HG03108 (cell line): ENCODE measurements around the gene PRSS21.

ENCODE experiments used
- ATAC-seq: cut with Tn5 transposase; IDR thresholded peaks from one replicate; pipeline ENCODE4 v1.9.1; 2021; ENCODE audit warnings: moderate library complexity; ENCODE audit not compliant: unreplicated experiment

PRSS21 gene

GRCh38 chr16:2840914-2841313 lies 23.9 kb downstream of the PRSS21 start:
- no peak for ATAC-seq

- ATAC-seq, result no peak
These were observed 24.7 kb downstream of the PRSS21 start for GRCh38 chr16:2841606-2842339.

GRCh38 chr16:2842340-2843000 lies 25.4 kb downstream of the PRSS21 start:
- no peak for ATAC-seq

DNA sequence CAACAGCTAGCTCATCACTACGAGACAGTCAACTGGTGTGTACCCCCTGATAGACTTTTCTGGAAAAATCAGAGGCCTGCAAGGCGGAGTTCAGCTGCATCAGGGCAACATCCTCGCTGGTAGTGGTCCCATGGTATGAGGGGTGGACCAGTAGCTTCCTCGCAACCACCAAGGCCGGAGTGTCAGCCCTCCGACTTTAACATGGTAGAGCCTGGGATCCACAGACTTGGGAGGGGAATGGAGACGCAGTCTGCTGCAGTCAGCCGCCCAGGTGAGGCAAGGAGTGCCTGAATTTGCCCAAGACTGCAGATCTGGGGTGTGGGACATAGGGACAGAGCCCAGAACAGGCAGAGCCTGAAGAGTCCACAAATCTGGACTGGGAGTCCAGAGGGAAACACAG lies 26.5 kb downstream of the PRSS21 start:
- ATAC-seq, result no peak

GRCh38 chr16:2845116-2845515 lies 28.1 kb downstream of the PRSS21 start:
- no peak for ATAC-seq

DNA sequence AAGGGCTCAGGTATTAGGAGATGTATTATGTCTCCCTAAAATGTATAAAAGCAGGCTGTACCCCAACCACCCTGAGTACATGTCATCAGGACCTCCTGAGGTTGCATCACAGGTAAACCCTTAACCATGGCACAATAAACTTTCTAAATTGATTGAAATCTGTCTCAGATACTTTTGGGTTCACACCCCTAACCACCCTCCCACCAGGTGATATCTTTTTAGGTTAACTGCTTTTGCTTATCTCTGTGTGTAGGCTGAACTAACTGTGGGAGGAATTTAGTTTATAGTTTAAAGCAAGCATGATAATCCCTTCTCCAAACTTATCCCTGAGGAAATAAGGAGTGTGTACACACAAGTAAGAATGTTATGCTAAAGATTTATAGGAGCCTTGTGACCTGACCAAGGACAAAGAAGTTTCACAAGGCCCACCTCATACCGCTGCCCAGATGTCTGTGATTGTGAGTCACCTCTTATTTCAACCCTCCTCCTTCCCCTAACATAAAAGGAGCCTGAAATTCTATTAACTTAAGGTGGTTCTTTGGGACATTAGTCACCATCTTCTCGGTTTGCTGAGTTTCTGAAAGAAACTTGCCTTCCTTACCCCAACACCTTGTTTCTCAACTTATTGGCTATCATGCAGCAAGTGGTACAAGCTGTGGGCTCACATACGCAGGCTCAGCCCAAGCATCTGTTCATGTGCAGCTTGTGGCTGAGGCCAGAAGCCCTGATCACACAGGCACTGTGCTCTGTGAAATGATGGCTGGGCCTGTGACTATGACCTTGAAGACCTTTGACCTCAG lies 29.7 kb downstream of the PRSS21 start:
- no peak for ATAC-seq

GRCh38 chr16:2848933-2849725 lies 32.1 kb downstream of the PRSS21 start:
- no peak for ATAC-seq

GRCh38 chr16:2852003-2852730 lies 35.1 kb downstream of the PRSS21 start:
- no peak for ATAC-seq

- ATAC-seq, result no peak
These were observed 35.9 kb downstream of the PRSS21 start for GRCh38 chr16:2852731-2853507.

- ATAC-seq, result no peak
These were observed 36.6 kb downstream of the PRSS21 start for GRCh38 chr16:2853531-2854073.

DNA sequence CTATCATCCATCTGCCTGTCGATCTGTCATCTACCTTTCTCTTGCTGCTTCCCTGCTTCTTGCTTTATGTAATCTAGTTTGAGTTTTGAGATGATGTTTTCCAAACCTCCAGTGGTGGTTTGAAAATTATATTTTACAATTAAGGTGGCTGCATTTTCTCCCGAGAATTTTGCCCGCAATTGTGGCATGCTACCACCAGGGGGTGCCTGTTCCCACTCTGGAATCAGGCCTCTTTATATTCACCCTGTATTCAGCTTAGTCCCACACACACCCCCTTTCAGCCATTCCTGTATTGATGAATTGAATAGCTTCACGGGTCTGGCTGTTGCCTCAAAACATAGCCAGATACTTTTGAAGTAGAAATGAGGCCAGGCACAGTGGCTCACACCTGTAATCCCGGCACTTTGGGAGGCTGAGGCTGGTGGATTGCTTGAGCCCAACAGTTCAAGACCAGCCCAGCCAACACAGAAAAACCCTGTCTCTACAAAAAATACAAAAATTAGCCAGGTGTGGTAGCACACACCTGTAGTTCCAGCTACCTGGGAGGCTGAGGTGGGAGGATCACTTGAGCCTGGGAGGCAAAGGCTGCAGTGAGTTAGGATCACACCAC lies 37.8 kb downstream of the PRSS21 start:
- no peak for ATAC-seq

DNA sequence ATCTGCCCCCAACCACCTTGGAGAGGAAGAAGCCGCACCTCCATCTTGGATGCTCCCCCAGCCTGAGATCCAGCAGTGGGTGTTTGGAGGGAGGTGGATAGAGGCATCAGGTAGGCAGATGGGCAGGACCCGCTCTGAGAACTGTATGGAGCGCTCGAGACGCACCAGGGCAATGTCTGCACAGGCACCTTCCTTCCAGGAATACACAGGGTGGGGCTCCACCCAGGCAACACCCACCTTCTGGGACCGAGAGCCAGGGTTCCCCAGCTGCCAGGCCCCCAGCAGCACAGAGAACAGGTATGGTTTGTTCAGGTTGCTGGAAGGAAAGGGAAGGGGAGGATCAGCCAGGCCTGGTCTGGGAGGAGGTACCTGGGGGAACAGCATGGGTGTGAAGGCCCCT lies 38.5 kb downstream of the PRSS21 start:
- ATAC-seq, result no peak

- no peak for ATAC-seq
These were observed 39.1 kb downstream of the PRSS21 start for GRCh38 chr16:2856061-2856670.

- ATAC-seq, result no peak
These were observed 39.8 kb downstream of the PRSS21 start for GRCh38 chr16:2856686-2857450.

GRCh38 chr16:2857451-2858244 lies 40.6 kb downstream of the PRSS21 start, which contains the start of gene PRSS22:
PRSS22 (minus strand) TSS chr16:2858170; CDS start chr16:2858104, 66 bp downstream.
- ATAC-seq, result no peak

- ATAC-seq, result no peak
These were observed 41.4 kb downstream of the PRSS21 start for GRCh38 chr16:2858245-2859025.
